Astrocyte of the cerebellum (primary cell): ENCODE results near the gene CD6.
"Not testable (repeated sequence)": the region's sequence is repeated elsewhere in the genome, so short reads cannot be mapped to it uniquely, and the experiment has no call there.

Experiments used
- DNase-seq: peaks from one replicate; pipeline ENCODE4 v3.0.0-alpha.2; 2011; ENCODE audit warnings: low read depth
- H3K4me3 ChIP-seq: 2 replicates; pipeline ENCODE4 v1.5.1; 2011; ENCODE audit warnings: mild to moderate bottlenecking, low read depth, low read length, moderate library complexity
- in situ Hi-C: cut with HindIII; loops from 2 replicates; pipeline ENCODE4 v1.10.0; 2017; ENCODE audit warnings: low sequenced_read_pairs
- TF ChIP-seq, protein P1 (sequence below): IDR thresholded peaks from 2 replicates; pipeline ENCODE4 v1.5.1; 2012; ENCODE audit warnings: low read length, low read depth, moderate library complexity, mild to moderate bottlenecking; ENCODE audit errors: missing control alignments

CD6 gene

DNA sequence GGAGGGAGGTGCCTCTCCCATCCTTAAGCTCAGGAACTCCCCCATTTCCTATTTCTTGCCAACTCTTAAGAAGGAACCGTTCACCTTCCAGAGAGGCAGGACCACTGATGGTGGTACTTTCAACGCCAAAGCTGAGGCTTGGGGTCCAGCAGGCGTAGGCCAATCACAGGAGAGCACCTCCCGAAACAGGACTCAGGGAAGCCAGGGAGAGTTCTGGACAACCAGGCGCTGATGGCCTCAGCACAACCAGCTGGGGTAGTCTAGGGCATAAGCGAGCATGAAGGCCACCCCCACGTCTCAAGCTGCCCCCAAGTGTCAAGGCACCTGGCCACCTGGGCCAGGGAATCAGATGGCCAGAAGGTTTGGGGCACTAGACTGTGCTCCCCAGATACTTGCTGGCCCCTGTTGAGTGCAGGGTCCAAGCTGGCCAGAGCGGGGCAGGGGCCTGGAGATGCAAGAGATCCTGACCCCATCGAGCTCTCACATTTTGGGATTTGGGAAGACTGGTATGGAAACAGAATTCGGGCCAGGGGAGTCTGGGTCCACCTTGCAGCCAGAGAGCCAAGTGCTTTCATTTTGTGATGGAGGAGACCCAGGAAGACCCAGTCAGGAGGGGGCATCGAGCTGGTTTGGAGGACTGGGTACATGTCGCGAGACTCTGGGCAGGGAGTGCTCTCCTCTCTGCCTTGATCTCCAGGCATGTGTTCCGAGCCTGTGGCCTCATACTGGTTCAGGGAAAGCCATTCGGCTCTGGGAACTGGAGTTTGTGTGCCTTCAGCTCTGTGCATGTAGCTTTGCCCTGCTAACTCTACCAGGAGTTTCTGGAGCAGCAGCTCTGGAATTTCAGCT lies 926 bp downstream of the CD6 start:
- in situ Hi-C loops: no loop called here
- H3K4me3 ChIP-seq: no peak overlapping the region
- DNase-seq: no peak
- TF ChIP-seq, protein P1, sequence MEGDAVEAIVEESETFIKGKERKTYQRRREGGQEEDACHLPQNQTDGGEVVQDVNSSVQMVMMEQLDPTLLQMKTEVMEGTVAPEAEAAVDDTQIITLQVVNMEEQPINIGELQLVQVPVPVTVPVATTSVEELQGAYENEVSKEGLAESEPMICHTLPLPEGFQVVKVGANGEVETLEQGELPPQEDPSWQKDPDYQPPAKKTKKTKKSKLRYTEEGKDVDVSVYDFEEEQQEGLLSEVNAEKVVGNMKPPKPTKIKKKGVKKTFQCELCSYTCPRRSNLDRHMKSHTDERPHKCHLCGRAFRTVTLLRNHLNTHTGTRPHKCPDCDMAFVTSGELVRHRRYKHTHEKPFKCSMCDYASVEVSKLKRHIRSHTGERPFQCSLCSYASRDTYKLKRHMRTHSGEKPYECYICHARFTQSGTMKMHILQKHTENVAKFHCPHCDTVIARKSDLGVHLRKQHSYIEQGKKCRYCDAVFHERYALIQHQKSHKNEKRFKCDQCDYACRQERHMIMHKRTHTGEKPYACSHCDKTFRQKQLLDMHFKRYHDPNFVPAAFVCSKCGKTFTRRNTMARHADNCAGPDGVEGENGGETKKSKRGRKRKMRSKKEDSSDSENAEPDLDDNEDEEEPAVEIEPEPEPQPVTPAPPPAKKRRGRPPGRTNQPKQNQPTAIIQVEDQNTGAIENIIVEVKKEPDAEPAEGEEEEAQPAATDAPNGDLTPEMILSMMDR: no peak

- DNase-seq: no peak
- TF ChIP-seq, protein P1: no peak
- in situ Hi-C loops: no loop called here
- no peak overlapping the region for H3K4me3 ChIP-seq
Observed at GRCh38 chr11:60973699-60974098, 2.2 kb downstream of the CD6 start.

GRCh38 chr11:60974316-60974715 lies 2.8 kb downstream of the CD6 start:
- in situ Hi-C loops, DNase-seq, H3K4me3 ChIP-seq: not testable (repeated sequence)

DNA sequence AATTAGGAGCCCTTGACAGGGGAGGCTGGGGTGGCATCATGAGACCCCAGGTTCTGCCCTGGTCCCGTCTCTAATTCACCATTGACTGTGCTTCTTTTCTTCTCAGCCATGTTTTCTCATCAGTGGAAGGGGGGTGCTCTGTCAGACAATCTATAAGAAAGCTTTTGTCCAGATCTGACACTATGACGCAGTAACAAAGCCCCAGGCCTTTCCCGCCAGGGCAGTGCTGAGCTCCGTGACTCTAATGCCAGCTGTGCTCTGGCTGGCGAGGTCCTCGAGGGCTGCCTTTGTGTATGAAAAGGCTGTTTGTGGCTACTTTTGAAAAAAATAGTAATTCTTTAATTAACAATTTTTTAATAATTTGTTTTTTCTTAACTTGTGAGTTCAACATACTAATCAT lies 3.2 kb downstream of the CD6 start:
- H3K4me3 ChIP-seq: no peak overlapping the region
- no peak for DNase-seq
- TF ChIP-seq, protein P1: no peak
- in situ Hi-C loops: no loop called here

DNA sequence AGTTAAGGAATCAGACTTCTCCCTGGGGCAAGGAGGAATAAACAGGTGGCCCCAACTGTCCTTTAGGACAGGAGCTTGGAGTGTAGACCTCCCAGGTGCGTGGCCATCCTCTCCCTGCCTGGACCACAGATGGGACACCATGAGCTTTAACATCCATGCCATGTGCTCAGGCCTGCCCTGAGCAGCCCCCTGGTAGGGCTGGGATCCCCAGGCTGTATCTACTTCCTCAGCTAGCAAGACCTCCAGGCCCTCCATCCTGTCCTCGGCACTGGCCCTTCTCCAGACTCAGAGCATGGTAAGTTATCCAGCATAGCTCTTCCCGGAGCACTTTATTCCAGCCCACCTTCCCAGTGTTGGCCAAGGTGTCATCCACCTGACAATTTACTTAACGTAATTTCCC lies 5.7 kb downstream of the CD6 start:
- in situ Hi-C loops: no loop called here
- TF ChIP-seq, protein P1: no peak
- no peak for DNase-seq

GRCh38 chr11:60977836-60978235 lies 6.4 kb downstream of the CD6 start:
- TF ChIP-seq, protein P1: no peak
- no peak overlapping the region for H3K4me3 ChIP-seq
- no peak for DNase-seq
- in situ Hi-C loops: no loop called here

More for the DNA sequence above, 5.7 kb downstream of the CD6 start:
- no peak overlapping the region for H3K4me3 ChIP-seq

GRCh38 chr11:60978546-60979380 lies 7.3 kb downstream of the CD6 start:
- no peak for DNase-seq
- in situ Hi-C loops: no loop called here
- TF ChIP-seq, protein P1: no peak
- no peak overlapping the region for H3K4me3 ChIP-seq
